GM12864 (cell line): ENCODE data around the gene CNTFR.

Source experiments
- DNase-seq: peaks from one replicate; pipeline ENCODE4 v3.0.0-alpha.2; 2011; ENCODE audit warnings: low read depth
- H3K4me3 ChIP-seq: 2 replicates; pipeline ENCODE4 v1.5.1; 2011; ENCODE audit warnings: mild to moderate bottlenecking, low read depth, low read length, control low read depth
- TF ChIP-seq, protein P1 (sequence below): IDR thresholded peaks from 2 replicates; pipeline ENCODE4 v1.5.1; 2011; ENCODE audit warnings: low read depth, mild to moderate bottlenecking, moderate library complexity, low read length, control low read depth, inconsistent platforms; ENCODE audit errors: missing control alignments

CNTFR gene

DNA sequence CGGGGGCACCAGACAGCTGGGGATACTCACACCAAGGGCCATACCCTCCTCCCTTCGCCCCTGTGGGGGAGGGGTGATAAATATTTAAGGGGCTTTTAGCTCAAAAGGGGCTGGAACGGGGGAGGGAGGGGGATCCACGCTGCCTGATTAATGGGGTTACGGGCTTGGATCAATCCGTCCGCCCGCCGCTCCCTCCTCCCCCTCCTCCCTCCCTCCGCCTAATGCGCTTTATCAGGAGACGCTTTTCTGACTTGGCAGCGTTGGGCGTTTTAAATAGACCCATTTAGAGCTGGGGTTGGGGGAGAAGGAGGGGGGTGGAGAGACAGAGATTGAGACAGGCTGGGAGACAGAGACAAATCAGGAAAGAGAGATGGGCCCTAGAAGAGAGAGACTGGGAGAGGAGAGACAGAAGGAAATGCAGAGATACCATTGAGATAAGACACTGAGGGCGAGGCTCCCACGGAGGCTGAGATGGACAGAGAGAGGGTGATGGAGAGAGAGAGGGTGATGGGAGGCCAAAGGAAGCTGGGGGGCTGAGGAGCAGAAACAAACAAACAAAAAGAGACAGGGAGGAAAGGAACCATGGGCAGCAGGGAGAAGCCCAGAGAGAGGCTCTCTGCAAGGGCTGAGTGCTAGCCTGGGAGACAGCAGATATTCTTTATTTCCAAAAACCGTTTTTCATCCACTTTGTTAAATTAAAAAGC, 10.3 kb downstream of the CNTFR start:
- no peak overlapping the region for H3K4me3 ChIP-seq
- TF ChIP-seq, protein P1, sequence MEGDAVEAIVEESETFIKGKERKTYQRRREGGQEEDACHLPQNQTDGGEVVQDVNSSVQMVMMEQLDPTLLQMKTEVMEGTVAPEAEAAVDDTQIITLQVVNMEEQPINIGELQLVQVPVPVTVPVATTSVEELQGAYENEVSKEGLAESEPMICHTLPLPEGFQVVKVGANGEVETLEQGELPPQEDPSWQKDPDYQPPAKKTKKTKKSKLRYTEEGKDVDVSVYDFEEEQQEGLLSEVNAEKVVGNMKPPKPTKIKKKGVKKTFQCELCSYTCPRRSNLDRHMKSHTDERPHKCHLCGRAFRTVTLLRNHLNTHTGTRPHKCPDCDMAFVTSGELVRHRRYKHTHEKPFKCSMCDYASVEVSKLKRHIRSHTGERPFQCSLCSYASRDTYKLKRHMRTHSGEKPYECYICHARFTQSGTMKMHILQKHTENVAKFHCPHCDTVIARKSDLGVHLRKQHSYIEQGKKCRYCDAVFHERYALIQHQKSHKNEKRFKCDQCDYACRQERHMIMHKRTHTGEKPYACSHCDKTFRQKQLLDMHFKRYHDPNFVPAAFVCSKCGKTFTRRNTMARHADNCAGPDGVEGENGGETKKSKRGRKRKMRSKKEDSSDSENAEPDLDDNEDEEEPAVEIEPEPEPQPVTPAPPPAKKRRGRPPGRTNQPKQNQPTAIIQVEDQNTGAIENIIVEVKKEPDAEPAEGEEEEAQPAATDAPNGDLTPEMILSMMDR: no peak
- no peak for DNase-seq

DNA sequence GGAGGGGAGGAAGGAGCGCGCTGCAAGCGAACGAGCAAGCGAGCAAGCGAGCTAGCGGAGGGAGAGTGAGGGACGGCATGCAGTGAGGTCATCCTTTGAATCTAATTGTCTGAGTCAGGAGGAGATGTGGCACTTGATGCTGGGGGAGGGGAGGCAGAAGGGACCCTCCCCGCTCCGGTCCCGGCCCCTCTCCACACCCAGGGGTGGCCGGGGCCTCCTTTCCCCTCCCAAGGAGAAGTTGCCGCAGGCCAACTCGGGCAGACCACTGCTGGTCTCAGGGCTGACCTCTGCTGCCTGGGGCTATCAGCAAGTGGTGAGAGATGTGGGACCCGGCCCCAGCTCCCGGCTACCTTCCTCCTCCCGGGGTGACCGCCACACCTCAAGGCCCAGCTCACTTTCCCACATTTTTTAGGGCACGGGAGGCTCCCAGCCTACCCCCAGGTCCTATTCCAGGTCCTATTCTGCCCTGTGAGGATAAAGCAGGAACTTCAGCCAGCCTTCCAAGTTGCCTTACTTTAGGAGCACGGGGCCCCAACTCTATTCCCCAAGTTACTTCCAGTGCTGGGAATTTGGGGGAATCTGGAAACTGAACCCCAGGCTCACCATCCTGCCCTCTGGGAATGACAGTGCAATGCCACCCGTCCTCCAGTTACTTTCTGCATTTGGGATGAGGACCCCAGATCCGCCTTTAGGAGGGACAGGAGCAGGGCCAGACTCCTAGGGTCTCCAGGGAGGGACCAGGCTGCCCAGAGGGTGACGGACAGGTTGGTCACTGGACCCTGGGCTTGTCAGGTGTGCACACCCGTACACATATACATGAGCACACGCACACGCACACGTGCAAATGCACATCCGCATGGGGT, 11.1 kb downstream of the CNTFR start:
- TF ChIP-seq, protein P1: no peak
- no peak overlapping the region for H3K4me3 ChIP-seq
- DNase-seq: no peak

DNA sequence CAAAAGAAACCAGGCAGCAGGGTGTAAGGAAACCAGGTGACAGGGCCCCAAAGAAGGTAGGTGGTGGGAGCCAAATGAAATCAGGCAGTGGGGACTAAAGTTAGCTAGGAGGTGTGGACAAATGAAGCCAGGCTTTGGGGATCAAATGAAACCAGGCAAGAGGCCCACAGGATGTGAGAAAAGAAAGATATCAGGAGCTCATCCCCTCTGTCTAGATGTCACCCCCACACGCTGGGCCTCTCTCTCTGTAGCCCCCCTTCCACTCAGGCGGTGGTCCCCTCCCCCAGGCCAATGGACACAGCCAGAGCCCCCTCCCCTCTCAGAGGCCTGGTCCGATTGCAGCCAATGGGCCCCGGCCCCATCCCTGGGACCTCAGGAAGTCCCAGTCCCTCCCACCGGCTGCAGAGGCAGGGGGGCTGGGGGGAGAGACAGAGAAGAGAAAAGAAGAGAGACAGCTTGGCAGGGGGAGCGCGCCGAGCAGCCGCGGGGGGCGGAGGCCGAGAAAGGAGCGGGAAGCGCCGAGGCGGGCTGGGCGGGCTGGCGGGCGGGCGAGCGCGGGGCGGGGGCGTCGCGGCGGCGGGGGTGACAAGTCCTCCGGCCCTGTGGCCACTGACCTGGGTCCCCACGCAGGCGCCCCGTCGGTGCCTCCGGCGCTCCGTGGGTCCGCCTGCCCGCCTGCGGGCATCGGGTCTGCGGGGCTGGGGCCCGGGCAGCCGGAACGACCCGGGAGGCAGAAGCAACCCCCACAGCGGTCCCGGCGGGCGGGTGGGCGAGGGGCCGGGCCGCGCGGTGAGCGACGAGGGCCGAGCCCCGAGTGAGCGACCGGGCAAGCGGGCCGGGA, 11.9 kb downstream of the CNTFR start:
- DNase-seq: no peak
- no peak overlapping the region for H3K4me3 ChIP-seq
- TF ChIP-seq, protein P1: no peak

DNA sequence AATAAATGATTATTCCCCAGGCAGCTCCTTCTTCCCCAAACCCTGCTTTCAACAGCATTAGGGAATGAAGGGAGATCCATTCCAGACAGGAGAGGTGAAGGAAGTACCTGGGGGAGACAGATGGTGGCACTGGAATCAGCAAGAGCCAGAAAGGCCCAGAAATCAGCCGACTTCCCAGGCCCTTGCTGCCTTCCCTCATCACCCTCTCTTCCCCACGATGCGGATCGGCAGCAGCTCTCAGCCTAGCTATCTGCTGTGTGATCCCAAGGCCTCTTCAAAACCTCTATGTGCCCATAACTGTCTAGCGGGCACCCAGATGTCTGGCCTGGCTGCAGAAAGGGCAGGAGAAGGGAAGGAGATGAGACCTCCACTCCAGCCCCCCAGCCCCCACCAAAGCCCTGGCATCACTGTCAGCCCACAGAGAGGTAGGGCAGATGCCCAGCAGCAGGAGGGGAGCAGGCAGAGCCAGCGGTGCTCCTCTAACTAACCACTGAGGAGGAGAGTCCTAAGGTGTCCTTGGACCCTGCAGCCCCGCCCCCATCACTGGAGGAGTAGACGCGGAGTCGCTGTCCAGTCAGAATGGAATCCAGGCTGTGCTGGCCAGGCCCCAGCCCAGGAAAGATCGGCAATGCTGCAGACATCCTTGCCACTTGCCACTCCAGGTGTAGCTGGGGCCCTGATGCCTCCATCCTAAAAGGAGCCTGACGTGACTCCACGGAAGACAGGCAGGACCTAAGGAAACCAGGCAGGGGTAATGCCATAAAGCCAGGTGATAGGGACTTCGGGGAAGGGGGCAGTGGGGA, 12.7 kb downstream of the CNTFR start:
- no peak overlapping the region for H3K4me3 ChIP-seq
- no peak for DNase-seq
- TF ChIP-seq, protein P1: no peak

DNA sequence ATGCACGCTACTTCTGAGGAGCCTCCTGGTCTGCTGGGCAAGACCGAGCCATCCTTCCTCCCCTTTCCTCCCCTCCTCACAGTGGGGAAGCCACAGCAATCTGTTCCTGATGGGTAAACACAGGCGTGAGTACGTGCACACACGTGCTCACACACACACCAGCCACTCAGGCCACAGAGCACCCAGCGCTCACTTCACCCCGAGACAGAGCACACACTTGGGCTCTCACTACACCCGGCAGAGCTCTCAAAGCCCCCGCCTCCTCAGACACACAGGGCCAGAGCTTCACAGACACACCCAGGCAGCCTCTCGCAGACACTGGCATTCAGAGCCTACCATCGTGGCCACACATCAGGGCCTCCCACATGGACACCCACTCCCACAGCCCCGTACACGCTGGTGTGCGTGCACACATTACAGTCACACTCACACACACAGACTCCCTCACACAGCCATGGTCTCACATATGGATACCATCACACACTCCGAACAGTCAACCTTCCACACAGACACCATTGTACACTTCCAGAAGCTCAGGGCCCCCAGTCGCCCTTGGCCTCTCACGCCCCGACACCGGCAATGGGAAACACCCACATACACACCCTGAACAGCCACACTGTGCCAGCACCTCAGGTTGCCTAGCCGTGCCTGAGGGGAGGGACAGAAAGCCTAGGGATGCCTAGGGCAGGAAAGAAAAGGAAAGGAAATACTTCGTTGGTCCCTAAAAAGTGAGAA, 13.5 kb downstream of the CNTFR start:
- TF ChIP-seq, protein P1: no peak
- DNase-seq: no peak
- H3K4me3 ChIP-seq: no peak overlapping the region
